OCI-LY7 (cell line): ENCODE measurements around the gene TTC7B.

Experiments
- EZH2phosphoT487 ChIP-seq: fragments of 200-600 bp; sonication (generic); IDR thresholded peaks from 2 replicates; pipeline ENCODE4 v1.6.1; 2018; ENCODE audit warnings: low read depth, borderline replicate concordance, mild to moderate bottlenecking, mixed run types, antibody characterized with exemption, low read length, moderate library complexity, mixed read lengths
- TF ChIP-seq, protein P1 (sequence below): fragments of 200-600 bp; sonication (generic); conservative IDR thresholded peaks from 2 replicates; pipeline ENCODE4 v1.5.1; 2014; ENCODE audit warnings: mild to moderate bottlenecking, antibody characterized with exemption, low read length, moderate library complexity, mixed read lengths

DNA sequence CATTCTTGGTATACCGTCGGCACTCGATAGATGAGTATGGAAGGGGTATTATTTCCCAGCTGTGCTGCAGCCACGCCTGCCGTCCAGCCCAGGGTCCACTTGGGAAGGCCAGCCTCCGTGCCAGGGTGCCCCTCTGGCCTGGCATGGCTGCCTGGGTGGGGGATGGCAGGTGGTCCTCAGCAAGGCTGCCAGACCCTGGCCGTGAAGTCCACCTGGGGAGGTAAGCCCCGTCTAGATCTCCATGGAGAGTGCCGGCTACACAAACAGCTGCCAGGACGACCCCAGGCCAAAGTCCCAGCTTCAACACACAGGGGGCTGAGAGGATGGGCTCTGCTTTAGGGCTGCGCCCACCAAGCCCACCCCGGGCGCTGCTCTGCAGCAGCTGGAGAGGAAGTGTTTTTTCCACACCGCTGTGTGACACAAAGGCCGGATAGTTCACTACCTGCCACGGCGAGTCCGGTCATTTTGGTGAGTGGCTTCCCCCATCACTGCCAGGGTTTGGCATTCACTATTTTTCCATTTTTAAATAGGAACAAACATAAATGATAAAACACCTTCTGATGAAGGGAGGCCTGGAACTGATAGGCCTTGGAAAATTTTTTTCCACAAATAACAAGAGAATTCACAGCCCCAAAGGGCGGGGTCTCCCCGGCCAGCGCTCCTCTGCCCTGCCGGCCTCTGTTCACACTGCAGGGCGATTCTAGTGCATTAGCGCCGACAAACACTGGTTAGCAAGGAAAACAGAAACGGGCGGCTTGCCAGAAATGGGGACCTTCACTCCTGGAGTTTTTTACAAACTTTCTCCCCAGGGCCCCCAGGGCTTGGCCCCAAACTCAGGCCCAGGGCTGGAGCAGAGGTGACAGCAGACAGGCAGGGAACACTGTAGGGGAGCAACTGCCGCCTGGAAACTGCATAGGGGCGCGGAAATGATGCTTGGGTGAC, 257.9 kb downstream of the TTC7B start:
- TF ChIP-seq, protein P1, sequence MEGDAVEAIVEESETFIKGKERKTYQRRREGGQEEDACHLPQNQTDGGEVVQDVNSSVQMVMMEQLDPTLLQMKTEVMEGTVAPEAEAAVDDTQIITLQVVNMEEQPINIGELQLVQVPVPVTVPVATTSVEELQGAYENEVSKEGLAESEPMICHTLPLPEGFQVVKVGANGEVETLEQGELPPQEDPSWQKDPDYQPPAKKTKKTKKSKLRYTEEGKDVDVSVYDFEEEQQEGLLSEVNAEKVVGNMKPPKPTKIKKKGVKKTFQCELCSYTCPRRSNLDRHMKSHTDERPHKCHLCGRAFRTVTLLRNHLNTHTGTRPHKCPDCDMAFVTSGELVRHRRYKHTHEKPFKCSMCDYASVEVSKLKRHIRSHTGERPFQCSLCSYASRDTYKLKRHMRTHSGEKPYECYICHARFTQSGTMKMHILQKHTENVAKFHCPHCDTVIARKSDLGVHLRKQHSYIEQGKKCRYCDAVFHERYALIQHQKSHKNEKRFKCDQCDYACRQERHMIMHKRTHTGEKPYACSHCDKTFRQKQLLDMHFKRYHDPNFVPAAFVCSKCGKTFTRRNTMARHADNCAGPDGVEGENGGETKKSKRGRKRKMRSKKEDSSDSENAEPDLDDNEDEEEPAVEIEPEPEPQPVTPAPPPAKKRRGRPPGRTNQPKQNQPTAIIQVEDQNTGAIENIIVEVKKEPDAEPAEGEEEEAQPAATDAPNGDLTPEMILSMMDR = no peak
- TF ChIP-seq EZH2phosphoT487 = no peak
